A549 (cell line): ENCODE data around the gene PPIL4. TPM values are rescaled to one million over a fixed set of nuclear protein-coding genes. Genes with fewer than 3 reads are reported as not detected.

Experiments
- ATAC-seq, 2 experiments: fragments of 200-7000 bp in 1 of 2; fragments of >200 bp in 1 of 2; cut with Nextera tagmentation in 1 of 2; cut with Tn5 transposase in 1 of 2; 3 replicates each; pipeline versions ENCODE4 v1.8.0 to v1.9.1; 2018 to 2020; ENCODE audit warnings: mild to moderate bottlenecking in 1 of 2, moderate library complexity in 1 of 2
- CTCF ChIA-PET: fragments of 300-600 bp; sonication (Branson Sonifier 250); formaldehyde crosslinking; extraction: SDS; loops from one replicate; lab custom pipeline; 2021; ENCODE audit warnings: antibody characterized with exemption, inconsistent platforms; lab: Yijun Ruan, JAX
- POLR2A ChIA-PET: fragments of 350-600 bp; formaldehyde crosslinking; extraction: SDS; loops from one replicate; lab custom pipeline; 2021; ENCODE audit warnings: antibody characterized with exemption, inconsistent platforms; lab: Yijun Ruan, JAX
- DNase-seq, 2 experiments: peaks; one replicate each; pipeline versions ENCODE4 v3.0.0 to v3.0.0-alpha.2; 2011 to 2016; ENCODE audit warnings: low read depth in 1 of 2, low spot score in 1 of 2
- FAIRE-seq: peaks from 2 replicates; lab custom pipeline; 2011; peaks lifted over from hg19 to GRCh38; lab: Jason Lieb, UNC
- H3K27ac ChIP-seq, 2 experiments: fragments of >200 bp; sonication (Bioruptor Twin); formaldehyde crosslinking; 3 replicates each; pipeline ENCODE4 v1.5.1; 2016 to 2017
- H3K4me1 ChIP-seq: fragments of >200 bp; sonication (Bioruptor Twin); formaldehyde crosslinking; 3 replicates; pipeline ENCODE4 v1.6.1; 2016
- H3K4me2 ChIP-seq: fragments of >200 bp; sonication (Bioruptor Twin); formaldehyde crosslinking; 3 replicates; pipeline ENCODE4 v1.6.1; 2016
- H3K4me3 ChIP-seq: fragments of >200 bp; sonication (Bioruptor Twin); formaldehyde crosslinking; 3 replicates; pipeline ENCODE4 v1.5.1; 2016
- H3K9me3 ChIP-seq: fragments of >200 bp; sonication (Bioruptor Twin); formaldehyde crosslinking; 3 replicates; pipeline ENCODE4 v1.6.1; 2016
- ATOH8 ChIP-seq: fragments of 250-450 bp; sonication (Bioruptor Pico); IDR thresholded peaks from 2 replicates; pipeline ENCODE4 v1.5.0; 2020; ENCODE audit warnings: low read depth, mild to moderate bottlenecking, moderate library complexity
- CEBPB ChIP-seq, 2 experiments: fragments of >200 bp in 1 of 2; sonication (Bioruptor Twin) in 1 of 2; formaldehyde crosslinking in 1 of 2; IDR thresholded peaks; 2 replicates each; pipeline ENCODE4 v1.6.1; 2012 to 2016
- EHF ChIP-seq: fragments of 250-450 bp; sonication (Bioruptor Pico); IDR thresholded peaks from 2 replicates; pipeline ENCODE4 v1.5.0; 2020; ENCODE audit warnings: mild to moderate bottlenecking
- FOSB ChIP-seq: fragments of 250-450 bp; sonication (Bioruptor Pico); IDR thresholded peaks from 2 replicates; pipeline ENCODE4 v1.5.0; 2020; ENCODE audit warnings: mild to moderate bottlenecking, moderate library complexity
- FOSL2 ChIP-seq, 2 experiments: fragments of 450-650 bp in 1 of 2; fragments of >200 bp in 1 of 2; sonication (Bioruptor Twin) in 1 of 2; formaldehyde crosslinking; IDR thresholded peaks; 2 replicates each; pipeline versions ENCODE4 v1.5.0 to v1.6.1; 2016 to 2020; ENCODE audit warnings: mild to moderate bottlenecking in 1 of 2, moderate library complexity in 1 of 2
- FOXS1 ChIP-seq: fragments of 250-450 bp; sonication (Bioruptor Pico); IDR thresholded peaks from 2 replicates; pipeline ENCODE4 v1.5.0; 2020; ENCODE audit warnings: mild to moderate bottlenecking, moderate library complexity
- HEYL ChIP-seq: fragments of 250-450 bp; sonication (Bioruptor Pico); IDR thresholded peaks from 2 replicates; pipeline ENCODE4 v1.8.0; 2021; ENCODE audit warnings: mild to moderate bottlenecking, moderate library complexity
- HOXA7 ChIP-seq: fragments of 250-450 bp; sonication (Bioruptor Pico); IDR thresholded peaks from 2 replicates; pipeline ENCODE4 v1.5.0; 2020; ENCODE audit warnings: mild to moderate bottlenecking, moderate library complexity
- HOXB13 ChIP-seq: fragments of 250-450 bp; sonication (Bioruptor Pico); IDR thresholded peaks from 2 replicates; pipeline ENCODE4 v1.5.0; 2020; ENCODE audit warnings: low read depth, mild to moderate bottlenecking, moderate library complexity
- KDM1A ChIP-seq: fragments of 200-600 bp; sonication (generic); IDR thresholded peaks from 2 replicates; pipeline ENCODE4 v1.6.1; 2016; ENCODE audit warnings: low read depth, mild to moderate bottlenecking
- MAFK ChIP-seq: fragments of 450-650 bp; IDR thresholded peaks from 2 replicates; pipeline ENCODE4 v1.6.1; 2014; ENCODE audit not compliant: partially characterized antibody
- MAX ChIP-seq: IDR thresholded peaks from 2 replicates; pipeline ENCODE4 v1.6.1; 2012
- MAZ ChIP-seq: fragments of 150-350 bp; IDR thresholded peaks from 2 replicates; pipeline ENCODE4 v1.6.1; 2014; ENCODE audit warnings: antibody characterized with exemption, low read depth, low read length, borderline replicate concordance
- MYC ChIP-seq: IDR thresholded peaks from 2 replicates; pipeline ENCODE4 v1.6.1; 2012; ENCODE audit warnings: mild to moderate bottlenecking, inconsistent platforms, low read length, improper control_type of control experiment, borderline replicate concordance
- NPAS2 ChIP-seq: fragments of 250-450 bp; sonication (Bioruptor Pico); IDR thresholded peaks from 2 replicates; pipeline ENCODE4 v1.8.0; 2022; ENCODE audit warnings: mild to moderate bottlenecking, moderate library complexity, borderline replicate concordance
- PHF8 ChIP-seq: fragments of 200-600 bp; sonication (generic); IDR thresholded peaks from 2 replicates; pipeline ENCODE4 v1.6.1; 2016; ENCODE audit warnings: low read depth, mild to moderate bottlenecking, antibody characterized with exemption, moderate library complexity, borderline replicate concordance
- POLR2A ChIP-seq: IDR thresholded peaks from 2 replicates; pipeline ENCODE4 v1.6.1; 2012; ENCODE audit warnings: mild to moderate bottlenecking, low read length
- RARB ChIP-seq: fragments of 250-450 bp; sonication (Bioruptor Pico); IDR thresholded peaks from 2 replicates; pipeline ENCODE4 v1.8.0; 2021; ENCODE audit warnings: mild to moderate bottlenecking, moderate library complexity
- RCOR1 ChIP-seq: fragments of 150-350 bp; IDR thresholded peaks from 2 replicates; pipeline ENCODE4 v1.6.1; 2014; ENCODE audit warnings: antibody characterized with exemption, low read length, low read depth
- SMC3 ChIP-seq: fragments of >200 bp; sonication (Bioruptor Twin); formaldehyde crosslinking; IDR thresholded peaks from 3 replicates; pipeline ENCODE4 v1.6.1; 2018; ENCODE audit warnings: inconsistent platforms
- SREBF2 ChIP-seq: fragments of 450-650 bp; IDR thresholded peaks from 2 replicates; pipeline ENCODE4 v1.6.1; 2014; ENCODE audit warnings: mild to moderate bottlenecking, moderate library complexity
- TFCP2L1 ChIP-seq: fragments of 250-450 bp; sonication (Bioruptor Pico); IDR thresholded peaks from 2 replicates; pipeline ENCODE4 v1.5.0; 2021; ENCODE audit warnings: mild to moderate bottlenecking
- TP53 ChIP-seq: fragments of 250-450 bp; sonication (Bioruptor Pico); IDR thresholded peaks from 2 replicates; pipeline ENCODE4 v1.5.0; 2021; ENCODE audit warnings: mild to moderate bottlenecking, moderate library complexity
- ZC3H11A ChIP-seq: fragments of 450-650 bp; IDR thresholded peaks from 2 replicates; pipeline ENCODE4 v1.6.1; 2014; ENCODE audit warnings: antibody characterized with exemption, mild to moderate bottlenecking
- ZFP36 ChIP-seq: fragments of 450-650 bp; IDR thresholded peaks from 2 replicates; pipeline ENCODE4 v1.6.1; 2014; ENCODE audit warnings: borderline replicate concordance; ENCODE audit not compliant: partially characterized antibody
- WGBS: methylation state at CpG from one replicate; pipeline ENCODE4 v1.1.6; 2017; ENCODE audit errors: missing lambda C conversion rate; 5-methylcytosine and 5-hydroxymethylcytosine counted together
- polyA plus RNA-seq, 4 experiments: library from polyadenylated mRNA; depleted of rRNA in 3 of 4; stranded (reverse); fragments of >200 nt; fragmentation: RNase III in 1 of 4; extraction: RNeasy Plus Mini Kit Qiagen cat#74134 plus additional on column Dnase treatment in 1 of 4; gene quantifications; 2 replicates in 3 of 4; 3 replicates in 1 of 4; pipeline ENCODE4 v1.2.3, GENCODE V29; 2011 to 2017
- TF ChIP-seq, protein P1 (sequence below): fragments of 450-650 bp; IDR thresholded peaks from 2 replicates; pipeline ENCODE4 v1.6.1; 2014; ENCODE audit warnings: antibody characterized with exemption
- TF ChIP-seq, protein P2 (sequence below): fragments of 150-350 bp; IDR thresholded peaks from 2 replicates; pipeline ENCODE4 v1.6.1; 2014; ENCODE audit warnings: low read depth, mild to moderate bottlenecking, low read length

PPIL4 gene
- polyA plus RNA-seq, 2 of the 4 experiments (the other 2 are of a cell fraction) = 12.1 to 17.2 TPM

DNA sequence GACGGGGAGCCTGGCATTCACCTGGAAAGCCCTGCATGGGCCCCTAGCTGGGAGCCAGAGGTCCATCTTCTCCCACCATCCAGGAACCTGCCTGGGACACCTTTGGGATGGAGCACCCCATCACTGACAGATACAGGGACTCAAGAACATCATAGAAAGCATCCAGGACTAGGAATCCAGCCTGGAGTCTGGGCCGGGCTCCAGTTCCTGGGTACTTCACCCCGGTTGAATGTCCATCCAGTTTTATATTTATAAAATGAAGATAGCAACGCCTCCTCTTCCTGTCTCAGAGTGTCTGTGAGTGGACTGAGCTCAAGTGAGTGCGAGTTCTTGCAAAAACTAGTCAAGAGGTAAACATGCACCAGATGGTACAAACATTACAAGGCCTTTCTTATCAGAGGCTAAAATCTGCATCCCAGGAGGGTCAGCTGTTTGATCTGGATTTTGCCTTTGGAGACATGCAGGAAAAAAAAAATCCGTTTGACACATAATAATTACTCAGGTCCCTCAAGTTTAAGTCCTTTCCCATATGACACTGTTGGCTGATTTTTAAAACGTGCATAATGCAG is 88.4 kb downstream of the PPIL4 start:
- no peak overlapping the region for H3K4me2 ChIP-seq
- TF ChIP-seq SMC3 (no peak), MAX (no peak), FOSB (CRISPR knock-in tag) (no peak), HEYL (CRISPR knock-in tag) (no peak), MAZ (no peak), HOXA7 (no peak), PHF8 (no peak), CEBPB (IDR thresholded peaks at IDR 0.05) (no peak), SREBF2 (no peak), POLR2A (no peak), ZC3H11A (no peak), TFCP2L1 (CRISPR knock-in tag) (no peak), RARB (CRISPR knock-in tag) (no peak)
- TF ChIP-seq, protein P1, sequence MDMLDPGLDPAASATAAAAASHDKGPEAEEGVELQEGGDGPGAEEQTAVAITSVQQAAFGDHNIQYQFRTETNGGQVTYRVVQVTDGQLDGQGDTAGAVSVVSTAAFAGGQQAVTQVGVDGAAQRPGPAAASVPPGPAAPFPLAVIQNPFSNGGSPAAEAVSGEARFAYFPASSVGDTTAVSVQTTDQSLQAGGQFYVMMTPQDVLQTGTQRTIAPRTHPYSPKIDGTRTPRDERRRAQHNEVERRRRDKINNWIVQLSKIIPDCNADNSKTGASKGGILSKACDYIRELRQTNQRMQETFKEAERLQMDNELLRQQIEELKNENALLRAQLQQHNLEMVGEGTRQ = no peak
- TF ChIP-seq, all 56 proteins: peak for 0
- ChIA-PET POLR2A (no interaction called here), CTCF (no interaction called here)
- ATAC-seq (no peak), FAIRE-seq (no peak), DNase-seq (no peak)
- Histone ChIP-seq H3K4me3 (no peak overlapping the region), H3K4me1 (peaks cover 3% of the 10 kb centered on the region; the same call in 1 of the 3 replicates), H3K9me3 (no peaks in the 10 kb centered on the region), H3K27ac (no peak overlapping the region)
- WGBS = 61% methylated on average over 6 of the region's 7 CpGs

DNA sequence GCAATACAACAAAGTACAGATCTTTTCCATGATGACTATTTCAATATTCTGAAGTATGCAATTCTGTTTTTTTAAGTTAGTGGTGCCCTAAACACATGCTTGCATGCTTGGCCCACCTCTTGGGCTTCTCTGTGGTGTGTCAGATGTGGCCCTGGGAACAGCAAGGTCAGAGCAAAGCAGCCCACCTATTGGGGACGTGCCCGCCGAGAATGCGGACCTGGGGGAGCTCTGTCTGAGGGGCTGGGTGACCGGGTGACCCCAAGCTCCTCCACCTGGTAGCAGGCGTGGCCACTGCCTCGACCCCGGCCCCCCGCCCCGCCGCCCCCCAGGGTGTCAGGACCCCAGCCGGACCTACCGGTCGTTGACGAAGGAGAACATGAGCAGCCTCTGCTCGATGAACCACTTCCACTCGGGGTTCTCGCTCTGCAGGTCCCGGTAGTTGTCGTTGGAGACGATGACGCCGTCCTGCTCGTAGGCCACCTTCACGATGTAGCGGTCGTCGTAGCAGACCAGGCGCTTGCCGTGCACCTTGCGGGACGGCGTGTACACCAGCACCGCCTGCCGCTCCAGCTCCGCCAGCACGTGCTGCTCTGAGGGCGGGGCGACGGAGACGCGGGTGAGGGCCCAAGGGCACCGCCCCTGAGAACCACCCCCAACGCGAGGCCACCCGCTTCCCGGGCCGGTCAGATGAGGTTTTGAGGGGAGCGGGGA is 89.4 kb downstream of the PPIL4 start:
- H3K27ac ChIP-seq = no peak overlapping the region
- WGBS = 94% methylated on average over 27 of the region's 49 CpGs

DNA sequence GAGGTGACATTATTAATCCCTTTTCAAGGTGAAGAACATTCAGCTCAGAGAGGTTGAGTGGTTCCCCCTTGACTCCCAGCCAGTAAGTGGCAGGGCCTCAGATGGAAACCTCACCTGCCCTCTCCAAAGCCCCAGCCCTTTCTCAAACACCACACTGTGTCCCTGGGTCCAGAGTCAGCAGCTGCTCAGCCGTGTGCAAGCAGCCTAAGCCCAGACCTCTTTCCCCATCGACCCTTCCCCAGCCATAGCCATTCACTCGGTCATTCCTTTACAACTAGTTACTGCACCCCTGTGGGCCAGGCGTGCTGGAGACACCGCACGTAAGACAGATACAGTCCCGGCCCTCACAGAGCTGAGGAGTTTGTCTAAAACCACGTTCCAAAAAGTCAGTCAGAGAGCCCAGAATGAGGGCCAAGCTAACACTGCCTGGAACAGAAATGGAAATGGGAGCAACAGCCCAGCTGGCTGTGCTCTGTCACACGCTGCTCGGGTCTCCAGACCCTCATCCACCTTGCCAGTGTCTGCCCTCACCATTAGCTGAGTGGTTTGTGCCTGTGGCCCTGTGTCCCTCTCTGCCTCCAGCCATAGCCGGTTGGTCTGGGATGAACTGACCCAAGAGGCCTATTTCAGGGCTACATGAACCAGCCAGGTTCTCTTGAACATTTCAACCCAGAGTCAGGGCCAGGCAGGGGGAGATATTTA is 90.7 kb downstream of the PPIL4 start:
- Histone ChIP-seq H3K4me2 (no peak overlapping the region), H3K4me3 (no peak overlapping the region), H3K4me1 (peaks cover 3% of the 10 kb centered on the region; the same call in 1 of the 3 replicates), H3K27ac (no peak overlapping the region), H3K9me3 (no peaks in the 10 kb centered on the region)
- DNase-seq = no peak
- 70% methylated on average over 6 of the region's 11 CpGs for WGBS
- ChIA-PET POLR2A (no interaction called here), CTCF (interaction anchor here (0.9 kb wide), 1 partner anchor 62 kb away, joined by 3 read pairs; no protein-coding TSS in a partner anchor)
- ATAC-seq = no peak
- FAIRE-seq = no peak
- TF ChIP-seq TFCP2L1 (CRISPR knock-in tag) = no peak
- no peak for TF ChIP-seq ZFP36
- no peak for TF ChIP-seq EHF (CRISPR knock-in tag)
- no peak for TF ChIP-seq HEYL (CRISPR knock-in tag)
- TF ChIP-seq, protein P2, sequence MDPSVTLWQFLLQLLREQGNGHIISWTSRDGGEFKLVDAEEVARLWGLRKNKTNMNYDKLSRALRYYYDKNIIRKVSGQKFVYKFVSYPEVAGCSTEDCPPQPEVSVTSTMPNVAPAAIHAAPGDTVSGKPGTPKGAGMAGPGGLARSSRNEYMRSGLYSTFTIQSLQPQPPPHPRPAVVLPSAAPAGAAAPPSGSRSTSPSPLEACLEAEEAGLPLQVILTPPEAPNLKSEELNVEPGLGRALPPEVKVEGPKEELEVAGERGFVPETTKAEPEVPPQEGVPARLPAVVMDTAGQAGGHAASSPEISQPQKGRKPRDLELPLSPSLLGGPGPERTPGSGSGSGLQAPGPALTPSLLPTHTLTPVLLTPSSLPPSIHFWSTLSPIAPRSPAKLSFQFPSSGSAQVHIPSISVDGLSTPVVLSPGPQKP = no peak
- no peak for TF ChIP-seq FOSL2 (IDR thresholded peaks at IDR 0.05)
- no peak for TF ChIP-seq FOSL2 (CRISPR knock-in tag; IDR thresholded peaks at IDR 0.05)
- TF ChIP-seq RCOR1 = no peak
- no peak for TF ChIP-seq KDM1A
- no peak for TF ChIP-seq NPAS2
- TF ChIP-seq HOXA7 = no peak
- TF ChIP-seq SREBF2 = no peak
- TF ChIP-seq, protein P1 = no peak
- TF ChIP-seq MAFK = no peak
- TF ChIP-seq FOXS1 = no peak

More for the DNA sequence above, 89.4 kb downstream of the PPIL4 start:
- ATAC-seq (no peak), DNase-seq (no peak), FAIRE-seq (no peak)
- H3K4me2 ChIP-seq = no peak overlapping the region
- peaks cover 3% of the 10 kb centered on the region; the same call in 1 of the 3 replicates for H3K4me1 ChIP-seq
- no peak overlapping the region for H3K4me3 ChIP-seq
- TF ChIP-seq, protein P1 = no peak
- TF ChIP-seq HOXB13 (CRISPR knock-in tag) (no peak), TP53 (no peak), MYC (no peak), ATOH8 (no peak), SMC3 (no peak)
- POLR2A ChIA-PET = no interaction called here
- no peaks in the 10 kb centered on the region for H3K9me3 ChIP-seq
- CTCF ChIA-PET = no interaction called here
